Measurements from ENCODE around the gene NES.
A peak's percentile ranks its signal among the peaks of the same experiment; 100 is the strongest.

NES gene

GRCh38 chr1:156704166-156704711, 27.0 kb upstream of the NES start:
- no peak for DNase-seq

DNA sequence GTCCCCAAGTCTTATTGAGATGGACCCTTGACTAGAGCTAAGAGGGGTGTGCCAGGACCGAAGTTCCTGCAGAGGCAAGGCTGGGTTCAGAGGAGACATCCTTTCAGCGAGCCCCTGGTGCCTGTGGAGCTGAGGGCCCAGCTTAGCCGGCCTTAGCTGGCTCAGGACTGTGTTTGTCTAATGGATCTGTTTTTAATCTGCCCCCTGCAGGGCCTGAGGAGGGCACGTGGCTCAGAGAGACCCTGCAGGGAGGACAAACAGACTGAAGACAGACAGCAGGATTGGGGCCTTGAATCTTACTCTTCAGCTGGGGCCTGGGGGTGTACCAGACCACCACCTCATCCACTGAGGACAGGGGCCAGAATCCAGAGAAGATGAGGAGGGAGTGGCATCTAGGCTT, 26.5 kb upstream of the NES start:
- DNase-seq, result no peak

GRCh38 chr1:156703336-156703735, 26.1 kb upstream of the NES start:
- DNase-seq, result no peak

DNA sequence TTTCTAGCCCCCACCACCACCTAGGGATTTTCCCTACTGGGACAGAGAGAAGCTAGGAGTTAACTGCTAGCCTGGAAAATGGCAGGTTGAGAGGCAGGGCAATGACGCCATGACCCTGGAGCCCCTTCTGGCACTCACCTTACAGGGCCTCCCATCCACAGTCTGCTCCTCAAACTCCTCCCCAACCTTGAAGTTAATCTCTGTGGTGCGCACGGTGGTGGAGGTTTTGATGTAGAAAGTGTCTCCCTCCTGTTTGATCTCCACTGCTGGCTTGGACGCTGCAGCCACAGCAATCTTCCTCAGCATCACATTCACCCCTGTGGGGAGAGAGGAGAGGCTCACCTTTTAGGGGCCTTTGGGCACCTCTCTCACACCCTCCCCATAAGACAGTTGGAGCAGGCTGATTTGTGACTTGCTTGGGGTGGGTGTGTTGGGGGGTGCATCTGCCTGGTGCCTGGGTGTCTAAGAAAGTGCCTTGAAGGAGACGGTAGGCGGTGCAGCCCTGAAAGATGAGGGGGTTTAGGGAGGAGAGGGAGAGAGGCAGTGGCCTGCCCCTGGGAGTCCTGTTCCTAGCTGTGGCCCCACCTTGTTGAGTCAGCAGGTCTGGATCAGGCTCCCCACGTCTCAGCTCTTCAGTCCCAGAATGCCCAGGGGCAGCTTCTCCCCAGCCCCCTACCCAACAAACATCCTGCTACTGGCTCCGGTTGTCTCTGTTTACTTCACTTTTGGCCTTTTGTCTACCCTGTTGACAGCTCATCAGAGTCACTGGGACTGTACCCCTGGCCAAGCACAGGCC, 23.7 kb upstream of the NES start:
- no peak for DNase-seq

DNA sequence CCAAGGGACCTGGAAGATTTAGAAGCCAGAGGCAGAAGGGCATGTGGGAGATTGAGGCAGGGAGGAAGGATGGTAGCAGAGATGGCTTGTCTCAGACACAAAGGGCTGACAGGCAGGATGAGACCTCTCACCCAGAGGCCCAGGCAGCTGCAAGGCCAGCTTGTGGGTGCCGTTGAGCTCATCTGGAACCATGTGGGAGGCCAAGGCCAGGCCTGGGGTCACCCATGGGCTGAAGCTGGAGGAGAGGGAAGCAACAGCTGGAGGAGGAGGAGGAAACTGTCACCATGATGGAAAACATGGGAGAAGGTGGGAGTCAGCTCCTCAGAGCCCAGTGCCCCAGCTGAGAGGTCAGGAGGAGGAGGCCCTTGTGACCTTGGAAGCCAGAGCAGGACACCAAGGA, 21.8 kb upstream of the NES start:
- no peak for DNase-seq

- DNase-seq, result no peak
Measured at GRCh38 chr1:156697481-156697880, 20.3 kb upstream of the NES start.

DNA sequence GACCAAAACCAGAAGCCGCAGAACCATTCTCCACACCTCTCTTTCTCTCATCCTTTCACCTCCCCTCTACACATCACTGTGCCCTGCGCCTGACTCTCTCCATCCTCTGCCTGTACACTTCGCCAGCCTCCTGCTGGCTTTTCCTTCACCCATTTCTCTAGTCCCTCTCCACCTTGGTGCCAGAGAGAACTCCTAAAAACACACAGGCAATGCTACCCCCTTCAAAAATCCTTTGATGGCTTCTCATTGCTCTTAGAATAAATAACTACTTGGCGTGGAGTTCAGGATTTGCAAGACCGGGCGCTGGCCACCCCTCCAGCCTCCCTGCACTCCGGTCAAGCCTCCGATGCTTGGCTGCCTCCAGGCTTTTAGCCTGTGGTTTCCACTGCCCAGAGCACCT, 19.5 kb upstream of the NES start:
- DNase-seq, result no peak

DNA sequence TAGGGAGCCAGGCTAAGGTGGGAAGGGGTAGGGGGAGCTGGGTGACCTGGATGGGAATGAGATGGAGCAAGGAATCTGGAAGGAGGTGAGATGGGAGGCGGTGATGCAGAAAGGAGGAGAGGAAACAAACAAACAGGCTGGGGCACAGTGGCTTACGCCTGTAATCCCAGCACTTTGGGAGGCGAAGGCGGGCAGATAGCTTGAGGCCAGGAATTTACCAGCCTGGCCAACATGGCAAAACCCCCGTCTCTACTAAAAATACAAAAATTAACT, 17.4 kb upstream of the NES start:
- no peak for DNase-seq

GRCh38 chr1:156693848-156694689, 16.9 kb upstream of the NES start:
- DNase-seq, result peak; percentile 25

GRCh38 chr1:156692925-156693847, 16.0 kb upstream of the NES start:
- DNase-seq, result peak; percentile 68

DNA sequence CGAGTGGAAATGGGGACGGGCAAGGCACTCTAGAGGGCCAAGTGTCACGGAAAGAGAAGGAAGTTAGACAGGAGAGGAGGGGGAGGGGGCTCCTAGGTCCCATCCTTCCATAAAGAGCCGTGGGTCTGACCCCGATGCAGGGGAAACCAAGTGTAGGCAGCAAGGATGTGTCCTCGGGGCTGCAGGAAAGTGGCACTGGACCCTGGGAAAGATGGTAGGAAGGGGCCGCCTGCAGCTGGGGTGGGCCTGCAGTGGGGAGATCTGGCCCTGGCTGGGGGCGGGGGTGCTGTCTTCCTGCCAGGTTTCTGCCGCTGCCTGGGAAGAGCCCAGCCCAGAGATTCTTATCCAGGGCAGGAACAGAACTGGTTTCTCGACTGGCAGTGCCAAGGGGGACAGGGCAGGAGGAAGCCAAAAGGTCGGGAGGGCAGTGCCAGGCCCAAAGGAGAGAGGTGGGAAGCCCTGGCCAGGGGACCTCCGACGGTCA, 15.3 kb upstream of the NES start:
- no peak for DNase-seq

GRCh38 chr1:156691665-156692440, 14.6 kb upstream of the NES start:
- peak; percentile 22 for DNase-seq

DNA sequence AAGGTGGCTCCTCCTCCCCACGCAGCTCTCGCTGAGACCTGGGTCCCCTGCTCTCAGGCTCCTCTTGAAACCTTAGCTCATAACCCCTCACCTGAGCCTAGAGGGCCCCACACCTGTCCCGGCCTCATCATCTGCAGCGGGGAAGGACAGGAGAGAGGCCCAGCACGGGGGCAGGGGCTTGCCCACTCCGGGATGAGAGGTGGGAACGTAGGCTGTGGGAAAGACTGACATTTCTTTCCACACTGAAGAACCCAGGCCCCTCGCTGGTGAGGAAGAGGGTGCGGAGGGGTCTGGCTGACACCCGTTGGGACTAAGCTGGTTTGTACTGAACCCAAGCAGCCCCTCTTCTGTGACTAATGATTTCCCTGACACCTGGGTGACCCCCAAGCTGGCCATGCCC, 14.0 kb upstream of the NES start:
- DNase-seq, result no peak

- DNase-seq, result no peak
Measured at GRCh38 chr1:156690675-156691036, 13.4 kb upstream of the NES start.

DNA sequence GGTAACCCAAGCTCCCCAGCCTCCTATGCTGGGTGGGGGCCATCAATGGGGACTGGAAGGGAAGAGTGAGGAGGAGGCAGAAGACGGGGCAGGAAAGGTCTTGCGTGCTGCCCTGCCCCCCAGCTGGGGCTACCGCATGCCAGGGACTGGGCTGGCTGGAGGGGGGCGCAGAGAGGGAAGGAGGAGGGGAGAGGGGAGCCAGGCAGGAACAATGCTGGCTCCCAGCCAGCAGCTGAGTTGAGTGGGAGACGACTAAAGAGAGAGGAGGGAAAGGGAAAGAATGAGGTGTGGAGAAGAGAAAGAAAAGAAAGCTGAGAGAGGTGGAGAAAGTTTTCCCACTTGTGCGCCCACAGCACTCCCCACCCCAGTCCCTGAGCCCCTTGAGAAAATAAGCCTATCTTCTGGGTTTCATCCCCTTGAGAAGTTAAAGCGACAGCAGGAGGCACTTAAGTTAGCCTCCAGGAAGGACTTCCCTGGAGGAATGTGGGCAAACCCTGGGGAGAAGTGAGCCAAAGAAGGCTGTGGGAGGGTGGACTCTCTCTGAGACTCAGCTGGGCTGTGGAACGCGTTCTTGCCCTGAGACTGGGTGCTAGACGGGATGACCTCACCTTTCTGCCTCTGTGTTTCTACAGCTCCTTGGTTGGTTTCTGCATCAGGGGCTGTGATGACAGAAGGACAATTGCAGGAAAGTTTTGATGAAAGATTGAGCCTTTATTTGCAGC, 12.9 kb upstream of the NES start:
- DNase-seq, result no peak

- DNase-seq, result peak; percentile 93
Measured at GRCh38 chr1:156689035-156689952, 12.1 kb upstream of the NES start.

GRCh38 chr1:156684227-156684782, 7.1 kb upstream of the NES start:
- DNase-seq, result no peak

GRCh38 chr1:156682166-156682890, 5.1 kb upstream of the NES start:
- DNase-seq, result no peak

All from hematopoietic multipotent progenitor cell treated with erythropoietin and hydrocortisone succinate and interleukin-3 and kit ligand, for 4 days (in vitro differentiated cells).